GM23248 (cell line): ENCODE data around the gene POLL. TPM values are rescaled to one million over a fixed set of nuclear protein-coding genes. Genes with fewer than 3 reads are reported as not detected.

Source experiments
- DNase-seq: peaks from one replicate; pipeline ENCODE4 v3.0.0-alpha.2; 2015
- H2AFZ ChIP-seq: fragments of 200-600 bp; sonication (generic); 2 replicates; pipeline ENCODE4 v1.6.1; 2016; ENCODE audit warnings: antibody characterized with exemption
- H3F3A ChIP-seq: fragments of 200-600 bp; sonication (generic); 2 replicates; pipeline ENCODE4 v1.6.1; 2016; ENCODE audit warnings: mild to moderate bottlenecking, antibody characterized with exemption, mixed run types; ENCODE audit not compliant: insufficient read depth
- H3K27ac ChIP-seq: fragments of 200-600 bp; sonication (generic); 2 replicates; pipeline ENCODE4 v1.5.1; 2016; ENCODE audit warnings: mild to moderate bottlenecking
- H3K27me3 ChIP-seq: fragments of 200-600 bp; sonication (generic); replicated peaks from 2 replicates; pipeline ENCODE4 v1.6.1; 2016; ENCODE audit warnings: mild to moderate bottlenecking; ENCODE audit not compliant: insufficient read depth
- H3K36me3 ChIP-seq: fragments of 200-600 bp; sonication (generic); 2 replicates; pipeline ENCODE4 v1.6.1; 2016; ENCODE audit warnings: low read depth, mild to moderate bottlenecking
- H3K4me1 ChIP-seq: fragments of 200-600 bp; sonication (generic); 2 replicates; pipeline ENCODE4 v1.6.1; 2016; ENCODE audit warnings: mild to moderate bottlenecking; ENCODE audit not compliant: insufficient read depth
- H3K4me2 ChIP-seq: fragments of 200-600 bp; sonication (generic); one replicate; pipeline ENCODE4 v1.6.1; 2016; ENCODE audit warnings: mild to moderate bottlenecking; ENCODE audit not compliant: unreplicated experiment
- H3K4me3 ChIP-seq: fragments of 200-600 bp; sonication (generic); 2 replicates; pipeline ENCODE4 v1.5.1; 2016; ENCODE audit warnings: mild to moderate bottlenecking
- H3K79me2 ChIP-seq: fragments of 200-600 bp; sonication (generic); 2 replicates; pipeline ENCODE4 v1.6.1; 2016; ENCODE audit warnings: mild to moderate bottlenecking; ENCODE audit not compliant: insufficient read depth
- H3K9ac ChIP-seq: fragments of 200-600 bp; sonication (generic); 2 replicates; pipeline ENCODE4 v1.6.1; 2016; ENCODE audit warnings: mild to moderate bottlenecking
- H3K9me2 ChIP-seq: fragments of 200-600 bp; sonication (generic); 2 replicates; pipeline ENCODE4 v1.6.1; 2016; ENCODE audit warnings: mixed run types, mild to moderate bottlenecking, moderate library complexity; ENCODE audit not compliant: insufficient read depth
- H3K9me3 ChIP-seq: fragments of 200-600 bp; sonication (generic); one replicate; pipeline ENCODE4 v1.6.1; 2017; ENCODE audit warnings: low read depth
- H4K20me1 ChIP-seq: fragments of 200-600 bp; sonication (generic); 2 replicates; pipeline ENCODE4 v1.6.0; 2016; ENCODE audit not compliant: insufficient read depth
- EZH2 ChIP-seq: fragments of 200-600 bp; sonication (generic); IDR thresholded peaks from 2 replicates; pipeline ENCODE4 v1.6.1; 2018; ENCODE audit warnings: antibody characterized with exemption, mild to moderate bottlenecking; ENCODE audit not compliant: insufficient read depth, poor library complexity, severe bottlenecking
- EZH2phosphoT487 ChIP-seq: fragments of 200-600 bp; sonication (generic); IDR thresholded peaks from 2 replicates; pipeline ENCODE4 v1.6.1; 2018; ENCODE audit warnings: antibody characterized with exemption, moderate library complexity, mild to moderate bottlenecking, low read depth; ENCODE audit not compliant: insufficient read depth
- WGBS, 2 experiments: methylation state at CpG; one replicate each; pipeline ENCODE4 v1.1.6; 2015 to 2017; ENCODE audit warnings: low lambda C conversion rate in 2 of 2, low coverage in 1 of 2; ENCODE audit errors: missing lambda C conversion rate in 2 of 2; 5-methylcytosine and 5-hydroxymethylcytosine counted together
- in situ Hi-C: fragments of 300-500 bp; cut with MboI; formaldehyde crosslinking; loops from 2 replicates; pipeline ENCODE4 v1.15.0; 2020
- polyA plus RNA-seq: library from polyadenylated mRNA; unstranded; fragments of >200 nt; fragmentation: Nextera tagmentation; extraction: Ambion mirVana; gene quantifications from 2 replicates; pipeline ENCODE4 v1.2.1, GENCODE V29; 2016
- total RNA-seq: library from RNA; depleted of rRNA; stranded (reverse); fragments of >200 nt; shearing (Covaris generic); gene quantifications from 2 replicates; pipeline ENCODE4 v1.2.3, GENCODE V29; 2014

Gene POLL
- total and polyA plus RNA-seq, 2 experiments from 2014 or later, result 12.1 to 13.1 TPM

DNA sequence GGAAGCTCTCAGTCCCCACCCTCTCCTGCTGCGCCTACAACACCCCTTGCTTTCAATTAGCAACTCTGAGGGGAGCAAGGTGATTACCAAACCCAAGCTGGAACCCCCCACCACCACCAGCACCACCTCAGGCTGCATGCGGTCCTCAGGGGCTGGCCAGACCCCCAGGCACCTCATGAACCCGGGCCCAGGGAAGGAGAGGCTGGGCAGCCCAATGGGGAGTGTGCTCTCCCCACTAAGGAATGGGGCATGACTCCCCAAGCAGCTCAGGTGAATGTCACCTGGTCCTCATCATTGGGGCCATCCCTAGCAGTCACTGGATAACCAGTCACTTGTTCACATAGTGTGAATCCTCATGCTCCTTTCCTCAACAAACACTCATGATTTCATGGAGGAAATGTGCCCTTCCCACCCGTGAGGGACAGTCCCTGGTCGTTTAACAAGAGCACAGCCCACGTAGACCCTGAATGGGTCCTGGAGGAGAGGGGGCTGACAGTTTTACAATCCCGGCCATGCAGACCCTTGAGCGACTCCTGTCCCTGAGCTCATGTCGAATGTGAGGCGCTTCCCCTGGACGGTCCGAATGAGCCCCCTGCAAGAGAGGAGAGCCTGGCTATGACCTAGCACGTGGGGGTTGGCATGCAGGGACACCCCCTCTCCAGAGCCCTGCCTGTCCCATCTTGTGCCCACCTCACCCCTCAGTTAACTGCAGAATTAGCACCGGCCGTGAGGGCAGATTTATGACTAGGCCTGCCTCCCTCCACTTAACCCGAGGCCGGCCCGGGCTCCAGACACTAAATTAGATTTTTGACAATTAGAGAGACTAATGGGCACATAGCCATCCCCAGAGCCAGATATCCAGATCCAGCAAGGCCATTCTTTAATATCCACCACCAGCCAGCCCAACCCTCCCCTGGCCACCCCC is 29.1 kb downstream of the POLL start:
- H4K20me1 ChIP-seq, result no peaks in the 10 kb centered on the region
- 43 to 46% methylated on average over 17 to 18 of the region's 18 CpGs for WGBS, 2 experiments

DNA sequence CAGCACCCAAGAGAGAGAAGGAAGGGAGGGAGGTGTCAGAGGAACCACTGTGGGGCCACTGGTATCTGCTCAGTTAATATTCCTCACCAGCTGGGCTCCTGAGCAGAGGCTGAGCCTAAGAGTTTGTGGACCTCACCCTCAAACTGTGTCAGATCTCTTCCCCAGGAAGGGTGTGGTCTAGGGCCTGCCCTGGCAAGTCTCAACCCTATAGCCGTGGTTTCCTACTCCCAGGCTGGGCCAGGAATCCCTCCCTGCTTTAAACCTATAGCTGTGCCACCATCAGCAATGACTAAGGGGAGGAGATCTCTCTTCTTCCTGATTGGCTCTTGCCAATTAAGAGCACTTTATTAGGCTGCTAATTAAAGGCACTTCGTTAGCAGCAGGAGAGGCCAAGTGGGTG is 29.9 kb downstream of the POLL start:
- Histone ChIP-seq H3K9me2 (no peaks in the 10 kb centered on the region), H3K79me2 (no peaks in the 10 kb centered on the region), H2AFZ (no peak overlapping the region), H3F3A (no peaks in the 10 kb centered on the region), H3K9ac (no peak overlapping the region), H3K4me3 (no peak overlapping the region), H3K27me3 (no peaks in the 10 kb centered on the region), H3K9me3 (no peaks in the 10 kb centered on the region), H3K27ac (no peak overlapping the region), H3K4me1 (no peaks in the 10 kb centered on the region; the same call in 1 of the 2 replicates), H3K4me2 (no peak overlapping the region), H4K20me1 (no peaks in the 10 kb centered on the region), H3K36me3 (no peaks in the 10 kb centered on the region)
- no peak for TF ChIP-seq EZH2
- TF ChIP-seq EZH2phosphoT487, result no peak
- 37 to 51% methylated on average over 2 of the region's 2 CpGs for WGBS, 2 experiments
- in situ Hi-C loops, result no loop called here
- no peak for DNase-seq

More for the DNA sequence above, 29.1 kb downstream of the POLL start:
- Histone ChIP-seq H3K9ac (no peak overlapping the region), H3K27me3 (no peaks in the 10 kb centered on the region), H3F3A (no peaks in the 10 kb centered on the region), H3K4me2 (no peak overlapping the region), H3K27ac (no peak overlapping the region), H2AFZ (no peak overlapping the region), H3K4me3 (no peak overlapping the region), H3K4me1 (no peaks in the 10 kb centered on the region; the same call in 1 of the 2 replicates), H3K9me3 (no peaks in the 10 kb centered on the region), H3K9me2 (no peaks in the 10 kb centered on the region), H3K79me2 (no peaks in the 10 kb centered on the region), H3K36me3 (no peaks in the 10 kb centered on the region)
- no peak for DNase-seq
- in situ Hi-C loops, result no loop called here
- no peak for TF ChIP-seq EZH2phosphoT487
- TF ChIP-seq EZH2, result no peak

DNA sequence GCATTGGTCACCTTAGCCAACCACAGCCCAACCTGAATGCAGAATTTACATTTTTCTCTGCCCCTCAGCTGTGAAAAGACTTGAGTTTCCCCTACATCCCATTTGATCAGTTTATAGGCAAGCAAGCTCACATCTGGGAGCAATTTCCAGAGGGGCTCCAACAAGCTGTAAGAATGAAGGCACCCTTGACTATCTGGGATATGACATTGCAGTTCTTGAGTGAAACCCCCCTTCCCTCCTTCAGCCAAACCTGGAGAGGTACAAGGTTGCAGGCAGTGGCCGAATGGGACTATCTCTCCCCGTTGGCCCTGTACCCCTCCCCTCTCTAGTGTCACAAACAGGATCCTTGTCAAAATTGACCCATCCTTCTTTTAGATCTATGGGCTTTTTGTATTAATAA is 30.5 kb downstream of the POLL start:
- H3K4me3 ChIP-seq, result no peak overlapping the region
- 46 to 48% methylated on average over 2 of the region's 2 CpGs for WGBS, 2 experiments
- H3F3A ChIP-seq, result no peaks in the 10 kb centered on the region
- H3K9me3 ChIP-seq, result no peaks in the 10 kb centered on the region
- H3K4me2 ChIP-seq, result no peak overlapping the region
- H3K27me3 ChIP-seq, result no peaks in the 10 kb centered on the region
- H3K9me2 ChIP-seq, result no peaks in the 10 kb centered on the region
- no peak for TF ChIP-seq EZH2phosphoT487
- H3K9ac ChIP-seq, result no peak overlapping the region
- DNase-seq, result no peak
- in situ Hi-C loops, result no loop called here
- H2AFZ ChIP-seq, result no peak overlapping the region
- no peak overlapping the region for H3K27ac ChIP-seq
- no peaks in the 10 kb centered on the region for H3K79me2 ChIP-seq
- no peaks in the 10 kb centered on the region; the same call in 1 of the 2 replicates for H3K4me1 ChIP-seq
- no peaks in the 10 kb centered on the region for H4K20me1 ChIP-seq
- H3K36me3 ChIP-seq, result no peaks in the 10 kb centered on the region

DNA sequence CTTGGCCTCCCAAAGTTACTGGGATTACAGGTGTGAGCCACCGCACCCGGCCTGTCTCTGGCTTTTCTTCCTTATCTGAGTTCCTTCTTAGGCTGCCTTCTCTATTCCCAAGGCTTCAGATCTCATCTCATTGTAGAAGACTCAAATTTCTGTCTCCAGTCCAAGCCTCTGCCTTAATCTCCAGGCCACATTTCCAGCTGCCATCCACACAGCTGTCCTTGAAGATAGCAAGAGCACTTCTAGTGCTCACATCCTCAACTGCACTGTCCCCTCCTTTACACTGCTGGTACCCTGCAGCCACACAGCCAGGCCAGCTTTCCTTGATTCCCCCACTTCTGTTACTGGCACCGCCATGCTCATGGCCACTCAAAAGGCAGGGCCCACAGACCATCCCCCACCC is 35.6 kb downstream of the POLL start:
- Histone ChIP-seq H3K27ac (no peak overlapping the region), H3K79me2 (no peaks in the 10 kb centered on the region), H3K9me3 (no peaks in the 10 kb centered on the region), H3K4me2 (no peak overlapping the region), H4K20me1 (no peaks in the 10 kb centered on the region), H2AFZ (no peak overlapping the region), H3K27me3 (no peaks in the 10 kb centered on the region), H3K9me2 (no peaks in the 10 kb centered on the region), H3K9ac (no peak overlapping the region), H3K4me1 (no peaks in the 10 kb centered on the region), H3K36me3 (no peaks in the 10 kb centered on the region), H3K4me3 (no peak overlapping the region), H3F3A (no peaks in the 10 kb centered on the region)
- in situ Hi-C loops, result no loop called here
- TF ChIP-seq EZH2phosphoT487 (no peak), EZH2 (no peak)
- DNase-seq, result no peak
- WGBS, 2 experiments, result 91 to 97% methylated on average over 3 of the region's 3 CpGs
